ENCODE data around the gene FXR2.

Gene FXR2

GRCh38 chr17:7640783-7641182 is 26.1 kb upstream of the FXR2 start:
- no peak overlapping the region for H3K9ac ChIP-seq (ENCODE audit: low read length)
- H3K4me1 ChIP-seq (ENCODE audit: control insufficient read depth in 1 of 2, insufficient read depth in 2 of 2, low read length in 2 of 2): no peaks in the 10 kb centered on the region
- H3K27ac ChIP-seq (ENCODE audit: low read depth, low read length): no peak overlapping the region
- DNase-seq: no peak
- no peak overlapping the region for H3K4me3 ChIP-seq (ENCODE audit: low read depth, low read length)
- H3K18ac ChIP-seq (ENCODE audit: low read length): no peak overlapping the region
- H3K4me2 ChIP-seq (ENCODE audit: low read length): no peak overlapping the region
- no peaks in the 10 kb centered on the region for H3K27me3 ChIP-seq (ENCODE audit: insufficient read depth, low read length)
- no peak overlapping the region for H3K14ac ChIP-seq (ENCODE audit: low read length)
- no peak overlapping the region for H3K4ac ChIP-seq (ENCODE audit: low read depth, low read length)
- no peak overlapping the region for H2AK5ac ChIP-seq (ENCODE audit: low read length)
- H3K9me3 ChIP-seq (ENCODE audit: insufficient read depth, low read depth, low read length): no peaks in the 10 kb centered on the region
- H2AFZ ChIP-seq (ENCODE audit: insufficient read depth, low read length, poor library complexity): no peak overlapping the region
- no peak overlapping the region for H4K12ac ChIP-seq (ENCODE audit: low read depth, low read length)
- H3K79me2 ChIP-seq (ENCODE audit: control insufficient read depth, insufficient read depth, low read length, poor library complexity): no peaks in the 10 kb centered on the region
- H3K36me3 ChIP-seq (ENCODE audit: control insufficient read depth in 1 of 2, insufficient read depth in 2 of 2, low read length in 2 of 2): no peaks in the 10 kb centered on the region
- no peak overlapping the region for H4K8ac ChIP-seq (ENCODE audit: low read depth, low read length)
- H4K91ac ChIP-seq (ENCODE audit: low read depth, low read length): no peak overlapping the region
- no peaks in the 10 kb centered on the region for H3K79me1 ChIP-seq (ENCODE audit: low read length)
- no peak overlapping the region for H2BK5ac ChIP-seq (ENCODE audit: low read depth, low read length, poor library complexity)
- H3K23ac ChIP-seq (ENCODE audit: low read length): no peak overlapping the region
- no peak overlapping the region for H2BK12ac ChIP-seq (ENCODE audit: low read length)
- no peak overlapping the region for H2BK120ac ChIP-seq (ENCODE audit: insufficient read depth, low read length, poor library complexity)
- WGBS (ENCODE audit: extremely low coverage, insufficient coverage, insufficient read length): no CpG with 5 or more reads among the region's 26 CpGs

GRCh38 chr17:7636163-7636562 is 21.5 kb upstream of the FXR2 start:
- no peak overlapping the region for H2BK120ac ChIP-seq (ENCODE audit: insufficient read depth, low read length, poor library complexity)
- no peak overlapping the region for H3K23ac ChIP-seq (ENCODE audit: low read length)
- H2AFZ ChIP-seq (ENCODE audit: insufficient read depth, low read length, poor library complexity): no peak overlapping the region
- H2AK5ac ChIP-seq (ENCODE audit: low read length): no peak overlapping the region
- no peaks in the 10 kb centered on the region for H3K4me1 ChIP-seq (ENCODE audit: control insufficient read depth in 1 of 2, insufficient read depth in 2 of 2, low read length in 2 of 2)
- H4K12ac ChIP-seq (ENCODE audit: low read depth, low read length): no peak overlapping the region
- no peaks in the 10 kb centered on the region for H3K36me3 ChIP-seq (ENCODE audit: control insufficient read depth in 1 of 2, insufficient read depth in 2 of 2, low read length in 2 of 2)
- H3K4me2 ChIP-seq (ENCODE audit: low read length): no peak overlapping the region
- no peak for DNase-seq
- H3K27me3 ChIP-seq (ENCODE audit: insufficient read depth, low read length): no peaks in the 10 kb centered on the region
- H4K91ac ChIP-seq (ENCODE audit: low read depth, low read length): no peak overlapping the region
- no peaks in the 10 kb centered on the region for H3K79me2 ChIP-seq (ENCODE audit: control insufficient read depth, insufficient read depth, low read length, poor library complexity)
- no peaks in the 10 kb centered on the region for H3K9me3 ChIP-seq (ENCODE audit: insufficient read depth, low read depth, low read length)
- H3K27ac ChIP-seq (ENCODE audit: low read depth, low read length): no peak overlapping the region
- no peaks in the 10 kb centered on the region for H3K79me1 ChIP-seq (ENCODE audit: low read length)
- H3K4me3 ChIP-seq (ENCODE audit: low read depth, low read length): no peak overlapping the region
- H4K8ac ChIP-seq (ENCODE audit: low read depth, low read length): no peak overlapping the region
- H3K18ac ChIP-seq (ENCODE audit: low read length): no peak overlapping the region
- no CpG with 5 or more reads among the region's 5 CpGs for WGBS (ENCODE audit: extremely low coverage, insufficient coverage, insufficient read length)
- no peak overlapping the region for H2BK5ac ChIP-seq (ENCODE audit: low read depth, low read length, poor library complexity)
- no peak overlapping the region for H3K14ac ChIP-seq (ENCODE audit: low read length)
- H2BK12ac ChIP-seq (ENCODE audit: low read length): no peak overlapping the region
- H3K9ac ChIP-seq (ENCODE audit: low read length): no peak overlapping the region
- H3K4ac ChIP-seq (ENCODE audit: low read depth, low read length): no peak overlapping the region

- Histone ChIP-seq H3K23ac (ENCODE audit: low read length) (no peak overlapping the region), H4K91ac (ENCODE audit: low read depth, low read length) (no peak overlapping the region), H3K36me3 (ENCODE audit: control insufficient read depth in 1 of 2, insufficient read depth in 2 of 2, low read length in 2 of 2) (no peaks in the 10 kb centered on the region), H2AFZ (ENCODE audit: insufficient read depth, low read length, poor library complexity) (no peak overlapping the region), H2AK5ac (ENCODE audit: low read length) (no peak overlapping the region), H3K9ac (ENCODE audit: low read length) (no peak overlapping the region), H3K27ac (ENCODE audit: low read depth, low read length) (no peak overlapping the region), H3K79me2 (ENCODE audit: control insufficient read depth, insufficient read depth, low read length, poor library complexity) (no peaks in the 10 kb centered on the region), H3K14ac (ENCODE audit: low read length) (no peak overlapping the region), H4K8ac (ENCODE audit: low read depth, low read length) (no peak overlapping the region), H3K4me2 (ENCODE audit: low read length) (no peak overlapping the region), H3K4me3 (ENCODE audit: low read depth, low read length) (no peak overlapping the region), H3K18ac (ENCODE audit: low read length) (no peak overlapping the region), H3K9me3 (ENCODE audit: insufficient read depth, low read depth, low read length) (peaks cover 1% of the 10 kb centered on the region), H3K79me1 (ENCODE audit: low read length) (no peaks in the 10 kb centered on the region), H2BK12ac (ENCODE audit: low read length) (no peak overlapping the region), H3K27me3 (ENCODE audit: insufficient read depth, low read length) (no peaks in the 10 kb centered on the region), H4K12ac (ENCODE audit: low read depth, low read length) (no peak overlapping the region), H3K4ac (ENCODE audit: low read depth, low read length) (no peak overlapping the region), H3K4me1 (ENCODE audit: control insufficient read depth in 1 of 2, insufficient read depth in 2 of 2, low read length in 2 of 2) (no peaks in the 10 kb centered on the region), H2BK120ac (ENCODE audit: insufficient read depth, low read length, poor library complexity) (no peak overlapping the region), H2BK5ac (ENCODE audit: low read depth, low read length, poor library complexity) (no peak overlapping the region)
- WGBS (ENCODE audit: extremely low coverage, insufficient coverage, insufficient read length): no CpG with 5 or more reads among the region's 5 CpGs
- DNase-seq: peak in 1 of 2 donors; percentile 12
These were observed 19.7 kb upstream of the FXR2 start for GRCh38 chr17:7634384-7634783.

- Histone ChIP-seq H3K27me3 (ENCODE audit: insufficient read depth, low read length) (no peaks in the 10 kb centered on the region), H3K14ac (ENCODE audit: low read length) (no peak overlapping the region), H2BK12ac (ENCODE audit: low read length) (no peak overlapping the region), H3K23ac (ENCODE audit: low read length) (no peak overlapping the region), H3K4me1 (ENCODE audit: control insufficient read depth in 1 of 2, insufficient read depth in 2 of 2, low read length in 2 of 2) (no peaks in the 10 kb centered on the region), H2AK5ac (ENCODE audit: low read length) (no peak overlapping the region), H4K12ac (ENCODE audit: low read depth, low read length) (no peak overlapping the region), H3K9ac (ENCODE audit: low read length) (no peak overlapping the region), H3K9me3 (ENCODE audit: insufficient read depth, low read depth, low read length) (peaks cover 1% of the 10 kb centered on the region), H3K18ac (ENCODE audit: low read length) (no peak overlapping the region), H4K91ac (ENCODE audit: low read depth, low read length) (no peak overlapping the region), H2AFZ (ENCODE audit: insufficient read depth, low read length, poor library complexity) (no peak overlapping the region), H2BK120ac (ENCODE audit: insufficient read depth, low read length, poor library complexity) (no peak overlapping the region), H3K27ac (ENCODE audit: low read depth, low read length) (no peak overlapping the region), H3K4me2 (ENCODE audit: low read length) (no peak overlapping the region), H3K79me2 (ENCODE audit: control insufficient read depth, insufficient read depth, low read length, poor library complexity) (no peaks in the 10 kb centered on the region), H3K4me3 (ENCODE audit: low read depth, low read length) (no peak overlapping the region), H3K36me3 (ENCODE audit: control insufficient read depth in 1 of 2, insufficient read depth in 2 of 2, low read length in 2 of 2) (no peaks in the 10 kb centered on the region), H4K8ac (ENCODE audit: low read depth, low read length) (no peak overlapping the region), H3K4ac (ENCODE audit: low read depth, low read length) (no peak overlapping the region), H2BK5ac (ENCODE audit: low read depth, low read length, poor library complexity) (no peak overlapping the region), H3K79me1 (ENCODE audit: low read length) (no peaks in the 10 kb centered on the region)
- no peak for DNase-seq
- WGBS (ENCODE audit: extremely low coverage, insufficient coverage, insufficient read length): no CpG with 5 or more reads among the region's 2 CpGs
These were observed 18.4 kb upstream of the FXR2 start for GRCh38 chr17:7633093-7633492.

Data from trophoblast cell (in vitro differentiated cells and primary cell).